NCI-H524 (cell line): ENCODE measurements around the gene ESRRA.

ENCODE experiments used
- DNase-seq, 2 experiments: peaks; one replicate each; lab custom pipeline; 2025; lab: John Stamatoyannopoulos, UW

Gene ESRRA

DNA sequence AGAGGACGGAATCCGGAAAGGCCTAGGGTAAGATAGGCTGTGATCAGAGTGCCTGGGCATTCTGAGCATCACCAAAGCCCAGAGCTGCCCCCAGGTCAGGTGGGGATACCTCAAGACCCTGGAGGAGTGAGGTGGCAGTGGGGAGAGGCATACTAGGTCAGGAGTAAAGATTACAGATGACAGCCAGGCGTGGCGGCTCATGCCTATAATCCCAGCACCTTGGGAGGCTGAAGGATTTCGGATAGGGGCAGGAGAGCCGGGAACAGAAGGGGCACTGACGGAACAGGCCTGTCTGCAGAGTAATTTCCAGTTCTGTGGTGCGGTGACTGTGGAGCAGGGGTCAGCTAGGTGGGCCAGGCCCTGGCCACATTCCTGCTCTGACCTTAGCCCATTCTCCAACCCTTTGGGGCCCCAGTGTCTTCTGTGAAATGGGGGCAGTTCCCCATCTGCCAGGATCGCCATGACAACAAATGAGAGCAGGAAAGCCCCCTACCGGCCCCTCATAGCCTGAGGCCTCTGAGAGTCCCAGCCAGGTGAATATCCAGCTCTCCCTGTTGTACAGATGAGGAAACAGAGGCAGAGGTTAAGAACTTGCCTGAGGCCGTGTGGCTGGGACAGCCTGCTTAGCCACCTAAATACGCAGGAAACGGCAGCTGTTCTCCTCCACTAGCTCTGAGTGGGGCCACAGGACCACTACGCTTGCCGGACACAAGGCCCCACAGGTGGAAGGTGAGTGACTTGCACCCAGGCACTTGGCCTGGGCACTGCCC is 30.1 kb upstream of the ESRRA start:
- DNase-seq: no peak

GRCh38 chr11:64275841-64276240 is 29.5 kb upstream of the ESRRA start:
- DNase-seq: no peak

DNA sequence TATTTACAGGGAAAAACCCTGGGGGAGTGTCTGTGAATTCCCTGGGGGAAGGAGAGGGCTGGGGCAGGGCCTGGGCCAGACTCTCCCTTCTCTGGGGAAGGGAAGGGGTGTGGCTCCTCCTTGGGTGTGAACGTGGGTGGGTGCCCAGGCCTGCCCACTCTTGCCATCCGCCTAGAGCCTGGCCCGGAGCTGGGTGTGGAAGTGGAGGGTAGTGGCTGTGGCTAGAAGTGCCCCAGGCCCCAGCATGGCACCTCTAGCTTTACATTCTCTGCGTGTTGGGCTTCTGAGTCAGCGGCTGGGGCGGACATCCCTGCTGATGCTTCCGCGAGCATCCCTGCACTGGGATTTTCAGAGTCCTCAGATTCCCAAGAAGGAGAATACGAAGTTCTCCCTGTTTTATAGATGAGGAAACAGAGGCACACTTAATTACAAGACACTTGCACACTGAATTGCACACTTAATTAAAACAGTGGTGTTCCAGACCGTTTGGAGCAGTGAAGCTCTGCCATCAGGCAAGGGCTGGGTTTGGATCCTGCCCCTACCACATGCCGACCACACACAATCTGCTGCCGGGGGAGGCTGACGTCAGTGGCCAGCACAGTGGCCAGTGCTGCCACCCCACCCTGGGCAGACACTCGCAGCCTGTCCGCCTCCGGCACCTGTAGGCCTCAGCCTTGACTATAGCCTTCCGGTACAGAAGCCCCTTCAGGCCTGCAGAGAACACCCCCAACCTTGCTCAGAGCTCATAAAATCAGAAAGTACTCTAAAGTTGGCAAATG is 28.5 kb upstream of the ESRRA start:
- no peak for DNase-seq

DNA sequence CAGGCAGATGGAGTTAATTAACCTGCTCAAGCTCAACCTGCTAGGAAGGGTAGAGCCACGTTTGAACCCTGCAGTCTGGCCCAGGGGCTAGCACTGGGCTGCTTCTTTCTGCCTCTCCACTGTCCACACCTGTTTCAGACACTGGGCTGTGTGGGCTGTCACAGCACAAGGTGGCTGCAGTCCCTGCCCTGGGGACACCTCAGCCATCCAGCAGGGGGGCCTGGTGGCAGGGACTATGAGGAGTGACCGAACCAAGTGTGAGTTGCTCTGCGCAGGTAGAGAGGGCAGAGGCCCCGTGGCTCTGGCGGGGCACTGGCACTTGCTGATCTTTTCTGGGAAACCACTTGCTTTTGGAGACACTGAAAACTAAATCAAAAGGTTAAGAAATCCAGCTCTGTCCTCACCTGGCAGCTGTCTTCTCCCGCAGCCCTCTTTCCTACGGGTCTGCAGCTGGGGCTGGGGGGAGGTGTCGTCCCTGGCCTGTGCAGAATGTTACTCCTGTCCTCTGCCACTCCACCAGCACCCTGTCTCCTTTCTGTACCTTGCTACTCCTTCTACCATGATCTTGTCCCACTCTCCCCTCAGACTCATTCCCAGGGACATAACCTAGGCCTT is 26.6 kb upstream of the ESRRA start:
- DNase-seq: no peak

DNA sequence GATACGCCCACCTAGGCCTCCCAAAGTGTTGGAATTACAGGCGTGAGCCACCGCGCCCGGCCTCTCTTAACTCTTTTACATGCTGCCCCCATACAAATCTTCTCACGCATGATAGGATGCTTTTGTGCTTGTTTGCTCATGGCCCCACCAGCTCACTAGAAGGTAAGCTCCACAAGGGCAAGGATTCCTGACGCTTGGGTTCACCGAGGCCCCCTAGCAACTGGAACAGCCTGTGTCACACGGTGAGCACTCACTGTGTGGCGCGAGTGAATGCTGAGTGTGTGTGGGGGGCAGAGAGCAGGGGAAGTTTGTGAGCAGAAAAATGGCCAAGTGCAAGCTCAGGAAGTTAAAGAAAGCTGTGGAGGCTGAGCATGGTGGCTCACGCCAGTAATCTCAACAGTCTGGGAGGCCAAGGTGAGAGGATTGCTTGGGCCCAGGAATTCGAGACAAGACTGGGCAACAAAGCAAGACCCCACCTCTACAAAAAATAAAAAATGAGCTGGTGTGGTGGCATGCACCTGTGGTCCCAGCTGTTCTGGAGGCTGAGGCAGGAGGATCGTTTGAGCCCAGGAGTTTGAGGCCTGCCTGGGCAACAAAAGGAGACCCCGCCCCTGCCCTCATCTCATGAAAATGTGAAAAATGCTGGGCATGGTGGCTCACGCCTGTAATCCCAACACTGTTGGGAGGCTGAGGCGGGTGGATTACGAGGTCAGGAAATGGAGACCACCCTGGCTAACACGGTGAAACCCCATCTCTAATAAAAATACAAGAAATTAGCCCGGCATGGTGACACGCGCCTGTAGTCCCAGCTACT is 23.2 kb upstream of the ESRRA start:
- DNase-seq: no peak

GRCh38 chr11:64283092-64283491 is 22.2 kb upstream of the ESRRA start:
- no peak for DNase-seq

GRCh38 chr11:64284048-64284961 is 21.0 kb upstream of the ESRRA start, which contains the start of gene BAD:
BAD (minus strand) TSS chr11:64284665; CDS start chr11:64284368, 297 bp downstream.
- peak; percentile 79 to 87 for DNase-seq

DNA sequence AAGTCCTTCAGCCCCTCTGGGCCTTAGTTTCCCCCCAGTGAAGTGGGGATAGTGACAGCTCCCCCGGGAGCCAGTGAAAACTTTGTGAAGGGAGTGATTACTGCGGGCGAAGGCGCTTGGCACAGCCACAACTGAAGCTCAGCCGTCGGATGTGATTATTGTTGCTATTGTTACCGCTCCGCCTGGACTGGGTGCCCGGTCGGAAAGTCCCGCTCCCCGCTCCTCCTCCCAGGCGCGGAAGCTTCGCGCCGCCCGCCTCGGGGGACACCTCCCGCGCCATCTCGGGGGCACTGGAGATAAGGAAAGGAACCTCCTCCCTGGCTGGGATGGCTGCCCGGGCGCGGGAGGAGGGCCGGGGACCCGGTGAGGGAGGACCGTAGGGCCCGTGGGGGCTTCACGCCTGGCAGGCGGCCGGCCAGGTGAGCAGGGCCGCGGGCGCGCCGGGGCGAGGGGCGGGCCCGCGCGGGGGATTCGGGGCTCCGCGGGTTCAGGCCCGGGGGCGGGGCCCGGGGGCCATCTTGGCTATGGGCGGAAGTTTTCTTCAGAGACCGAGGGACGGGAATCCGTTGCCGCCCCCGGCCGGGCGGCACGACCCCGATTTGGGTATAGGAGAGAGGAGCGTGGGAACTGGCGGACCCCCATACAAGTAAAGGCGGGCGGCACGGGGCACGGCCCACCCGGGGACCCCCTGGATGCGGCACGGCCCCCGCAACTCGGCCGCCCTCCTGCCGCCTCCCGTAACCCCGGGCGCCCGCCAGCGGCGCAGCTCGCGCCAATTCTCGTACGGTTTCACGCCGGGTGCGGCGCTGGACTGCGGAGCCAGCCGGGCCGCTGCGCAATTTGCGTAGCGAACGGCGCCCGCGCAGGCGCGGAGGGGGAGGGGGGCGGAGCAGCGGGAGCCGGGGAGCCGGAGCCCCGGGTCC is 20.1 kb upstream of the ESRRA start, which contains the start of gene GPR137:
TSS of gene GPR137 (plus strand) at position 887 of the 923 bp plus-strand sequence. CDS start 677 bp downstream, outside the sequence.
- peak; percentile 48 to 74 for DNase-seq

- peak in 1 of 2 experiments; percentile 54 for DNase-seq
Measured at GRCh38 chr11:64285885-64286800, 19.2 kb upstream of the ESRRA start.

- DNase-seq: no peak
Measured at GRCh38 chr11:64286801-64287159, 18.5 kb upstream of the ESRRA start.

- DNase-seq: no peak
Measured at GRCh38 chr11:64287676-64288352, 17.5 kb upstream of the ESRRA start.

DNA sequence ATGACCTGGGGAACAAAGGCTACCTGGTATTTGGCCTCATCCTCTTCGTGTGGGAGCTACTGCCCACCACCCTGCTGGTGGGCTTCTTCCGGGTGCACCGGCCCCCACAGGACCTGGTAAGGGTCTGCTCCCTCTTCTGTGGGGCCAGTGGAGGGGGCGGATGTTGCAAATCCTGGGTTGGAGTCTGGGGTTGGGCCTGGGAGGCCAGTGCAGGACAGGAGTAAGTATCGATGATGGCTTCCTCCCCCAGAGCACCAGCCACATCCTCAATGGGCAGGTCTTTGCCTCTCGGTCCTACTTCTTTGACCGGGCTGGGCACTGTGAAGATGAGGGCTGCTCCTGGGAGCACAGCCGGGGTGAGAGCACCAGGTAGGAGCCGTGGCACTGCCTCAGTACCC is 17.0 kb upstream of the ESRRA start:
- DNase-seq: no peak

DNA sequence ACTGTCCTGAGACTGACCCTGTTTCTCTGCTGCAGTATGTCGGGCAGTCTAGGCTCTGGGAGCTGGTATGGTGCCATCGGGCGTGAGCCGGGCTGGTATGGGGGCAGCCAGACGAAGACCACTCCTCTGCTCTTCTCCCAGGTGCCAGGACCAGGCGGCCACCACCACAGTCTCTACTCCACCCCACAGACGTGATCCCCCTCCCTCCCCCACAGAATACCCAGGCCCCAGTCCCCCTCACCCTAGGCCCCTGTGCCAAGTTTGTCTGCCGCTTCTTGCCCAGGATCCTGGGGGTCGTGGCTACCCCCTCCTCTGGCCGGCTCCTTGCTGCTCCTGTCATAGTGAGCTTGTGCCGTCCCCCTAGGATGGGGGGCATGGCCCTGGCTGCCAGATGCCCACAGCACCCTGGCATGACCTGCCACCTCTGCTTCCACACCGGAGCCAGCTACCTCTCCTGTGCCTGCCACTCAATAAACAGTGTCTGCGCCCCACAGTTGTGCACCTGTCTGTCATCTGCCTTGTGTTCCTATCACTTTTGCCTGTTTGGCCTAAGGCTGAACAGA is 16.2 kb upstream of the ESRRA start:
- no peak for DNase-seq

DNA sequence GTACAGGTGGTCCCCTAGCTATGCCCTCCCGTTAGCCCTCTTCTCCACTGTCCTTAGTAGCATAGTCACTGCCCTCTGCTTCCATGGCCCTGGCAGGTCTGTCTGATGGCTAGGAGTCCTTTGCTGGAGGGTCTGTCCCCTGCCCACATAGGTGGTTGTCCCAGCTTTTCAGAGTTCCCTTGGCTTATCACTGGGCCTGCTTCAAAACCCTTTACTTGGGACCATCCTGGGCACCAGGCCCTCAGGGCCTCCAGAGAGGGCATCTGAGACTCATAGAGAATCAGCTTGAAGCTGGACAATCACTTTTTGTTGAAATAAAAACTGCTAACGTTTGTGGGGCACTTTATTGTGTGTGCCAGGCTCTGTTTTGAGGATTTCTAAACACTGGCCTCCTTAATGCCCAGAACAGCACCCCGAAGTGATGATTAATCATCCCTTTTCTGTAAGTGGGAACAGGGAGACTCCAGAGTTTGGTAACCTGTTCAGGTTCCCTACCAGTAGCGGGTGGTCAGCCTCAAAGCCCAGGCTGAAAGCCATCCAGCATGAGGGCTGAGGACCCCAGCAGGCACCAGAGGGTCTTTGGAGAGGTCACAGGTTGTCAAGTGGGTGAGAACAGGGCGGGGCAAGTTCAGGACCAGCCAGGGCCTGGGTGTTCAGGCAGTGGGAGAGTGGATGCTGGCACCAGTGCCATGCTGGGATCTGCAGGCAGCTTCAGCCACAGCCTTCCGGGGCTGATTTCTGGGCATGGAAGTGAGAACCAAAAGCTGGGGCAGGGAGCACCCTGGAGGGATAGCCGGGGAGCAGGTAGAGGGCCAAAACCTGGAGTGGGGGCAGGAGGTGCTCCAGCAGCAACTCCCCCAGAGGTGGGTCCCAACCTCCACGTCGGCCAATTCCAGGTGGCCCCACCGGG is 14.7 kb upstream of the ESRRA start:
- DNase-seq: no peak

GRCh38 chr11:64291262-64291751 is 14.0 kb upstream of the ESRRA start, which contains the start of gene KCNK4:
KCNK4 (plus strand) TSS chr11:64291302; CDS start chr11:64293019, 1,717 bp downstream.
- no peak for DNase-seq

GRCh38 chr11:64291752-64292459 is 13.4 kb upstream of the ESRRA start:
- no peak for DNase-seq
